Loucy (cell line): Measurements from ENCODE around the gene RGS19.

Source experiments
- CTCF ChIP-seq: fragments of 200-600 bp; sonication (generic); conservative IDR thresholded peaks from 2 replicates; pipeline ENCODE4 v1.5.1; 2014; ENCODE audit warnings: mild to moderate bottlenecking, antibody characterized with exemption, low read length
- EZH2phosphoT487 ChIP-seq: fragments of 200-600 bp; IDR thresholded peaks from 2 replicates; pipeline ENCODE4 v1.6.1; 2018; ENCODE audit warnings: antibody characterized with exemption, mild to moderate bottlenecking, moderate library complexity, borderline replicate concordance

- TF ChIP-seq CTCF (no peak), EZH2phosphoT487 (no peak)
These were observed 38.9 kb downstream of the RGS19 start for GRCh38 chr20:64040231-64041039.
